Panc1 (cell line): ENCODE results near the gene MYRF.

Source experiments
- POLR2AphosphoS5 ChIP-seq: IDR thresholded peaks from 2 replicates; pipeline ENCODE4 v1.6.1; 2012; ENCODE audit warnings: mild to moderate bottlenecking, low read depth, low read length, moderate library complexity
- REST ChIP-seq, 2 experiments: IDR thresholded peaks; 2 replicates each; pipeline ENCODE4 v1.6.1; 2011 to 2012; ENCODE audit warnings: low read depth in 2 of 2, control low read depth in 1 of 2, low read length in 1 of 2, mild to moderate bottlenecking in 1 of 2, moderate library complexity in 1 of 2; ENCODE audit not compliant: insufficient read depth in 1 of 2
- SIN3A ChIP-seq: IDR thresholded peaks from 2 replicates; pipeline ENCODE4 v1.6.1; 2012; ENCODE audit warnings: low read depth, mild to moderate bottlenecking, low read length, moderate library complexity, borderline replicate concordance; ENCODE audit not compliant: insufficient read depth
- TCF7L2 ChIP-seq: IDR thresholded peaks from 2 replicates; pipeline ENCODE4 v1.6.1; 2011; ENCODE audit warnings: mild to moderate bottlenecking, low read depth, low read length, inconsistent platforms
- TF ChIP-seq, protein P1 (sequence below): fragments of 450-650 bp; IDR thresholded peaks from 2 replicates; pipeline ENCODE4 v1.5.1; 2017; ENCODE audit warnings: mild to moderate bottlenecking

GRCh38 chr11:61778920-61779650, 26.6 kb downstream of the MYRF start:
- TF ChIP-seq, protein P1, sequence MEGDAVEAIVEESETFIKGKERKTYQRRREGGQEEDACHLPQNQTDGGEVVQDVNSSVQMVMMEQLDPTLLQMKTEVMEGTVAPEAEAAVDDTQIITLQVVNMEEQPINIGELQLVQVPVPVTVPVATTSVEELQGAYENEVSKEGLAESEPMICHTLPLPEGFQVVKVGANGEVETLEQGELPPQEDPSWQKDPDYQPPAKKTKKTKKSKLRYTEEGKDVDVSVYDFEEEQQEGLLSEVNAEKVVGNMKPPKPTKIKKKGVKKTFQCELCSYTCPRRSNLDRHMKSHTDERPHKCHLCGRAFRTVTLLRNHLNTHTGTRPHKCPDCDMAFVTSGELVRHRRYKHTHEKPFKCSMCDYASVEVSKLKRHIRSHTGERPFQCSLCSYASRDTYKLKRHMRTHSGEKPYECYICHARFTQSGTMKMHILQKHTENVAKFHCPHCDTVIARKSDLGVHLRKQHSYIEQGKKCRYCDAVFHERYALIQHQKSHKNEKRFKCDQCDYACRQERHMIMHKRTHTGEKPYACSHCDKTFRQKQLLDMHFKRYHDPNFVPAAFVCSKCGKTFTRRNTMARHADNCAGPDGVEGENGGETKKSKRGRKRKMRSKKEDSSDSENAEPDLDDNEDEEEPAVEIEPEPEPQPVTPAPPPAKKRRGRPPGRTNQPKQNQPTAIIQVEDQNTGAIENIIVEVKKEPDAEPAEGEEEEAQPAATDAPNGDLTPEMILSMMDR, result no peak
- TF ChIP-seq POLR2AphosphoS5, result no peak
- TF ChIP-seq TCF7L2, result no peak
- no peak for TF ChIP-seq SIN3A
- no peak for TF ChIP-seq REST (IDR thresholded peaks at IDR 0.05; ENCODE audit: insufficient read depth in 1 of 2, low read depth in 2 of 2, low read length in 1 of 2)
